A673 (cell line): ENCODE data around the gene UTRN. TPM values are rescaled to one million over a fixed set of nuclear protein-coding genes. Genes with fewer than 3 reads are reported as not detected.

Experiments
- BruUV-seq: library from RNA; stranded (reverse); fragments of 400-500 nt; replicated peaks from 2 replicates; lab custom pipeline; 2021; lab: Mats Ljungman, UMichigan
- CTCF ChIA-PET: fragments of 300-600 bp; sonication (Branson Sonifier 250); formaldehyde crosslinking; loops from one replicate; lab custom pipeline; 2022; ENCODE audit warnings: antibody characterized with exemption; lab: Charles Lee
- POLR2A ChIA-PET: fragments of 300-600 bp; sonication (Branson Sonifier 250); formaldehyde crosslinking; loops from one replicate; lab custom pipeline; 2022; ENCODE audit warnings: antibody characterized with exemption; ENCODE audit not compliant: low non-redundant PET; lab: Charles Lee
- DNase-seq: peaks from one replicate; pipeline ENCODE4 v3.0.0-alpha.2; 2015; ENCODE audit warnings: low spot score
- H3K27ac ChIP-seq: fragments of 200-600 bp; sonication (generic); 2 replicates; pipeline ENCODE4 v1.5.1; 2016; ENCODE audit warnings: mixed run types, low read depth, mild to moderate bottlenecking, mixed read lengths, antibody characterized with exemption, low read length; ENCODE audit not compliant: poor library complexity, severe bottlenecking
- H3K27me3 ChIP-seq: fragments of 200-600 bp; sonication (generic); replicated peaks from 2 replicates; pipeline ENCODE4 v1.6.1; 2017; ENCODE audit warnings: mixed run types, low read depth, mild to moderate bottlenecking, mixed read lengths, antibody characterized with exemption, low read length; ENCODE audit not compliant: insufficient read depth, poor library complexity
- H3K36me3 ChIP-seq: fragments of 200-600 bp; sonication (generic); 2 replicates; pipeline ENCODE4 v1.6.1; 2016; ENCODE audit warnings: mixed run types, mild to moderate bottlenecking, mixed read lengths, antibody characterized with exemption, low read length; ENCODE audit not compliant: insufficient read depth, poor library complexity, severe bottlenecking
- H3K4me1 ChIP-seq: fragments of 200-600 bp; sonication (generic); 2 replicates; pipeline ENCODE4 v1.6.1; 2017; ENCODE audit warnings: mixed run types, mild to moderate bottlenecking, mixed read lengths, antibody characterized with exemption, low read length; ENCODE audit not compliant: insufficient read depth, poor library complexity, severe bottlenecking
- H3K4me3 ChIP-seq: fragments of 200-600 bp; sonication (generic); 2 replicates; pipeline ENCODE4 v1.5.1; 2016; ENCODE audit warnings: low read depth, mixed run types, mild to moderate bottlenecking, mixed read lengths, low read length; ENCODE audit not compliant: poor library complexity, severe bottlenecking
- H3K9me3 ChIP-seq: fragments of 200-600 bp; sonication (generic); 2 replicates; pipeline ENCODE4 v1.6.1; 2016; ENCODE audit warnings: mixed run types, low read depth, mild to moderate bottlenecking, mixed read lengths, antibody characterized with exemption, low read length; ENCODE audit not compliant: poor library complexity, severe bottlenecking
- EZH2 ChIP-seq: fragments of 200-600 bp; sonication (generic); IDR thresholded peaks from 2 replicates; pipeline ENCODE4 v1.6.1; 2017; ENCODE audit warnings: borderline replicate concordance, low read depth, mild to moderate bottlenecking, mixed read lengths, antibody characterized with exemption, low read length; ENCODE audit not compliant: poor library complexity, severe bottlenecking
- intact Hi-C: fragments of 100-400 bp; cut with micrococcal nuclease; formaldehyde crosslinking; loops from one replicate; pipeline ENCODE4 v1.10.0; 2022; ENCODE audit not compliant: unreplicated experiment
- total RNA-seq: library from RNA; stranded (reverse); gene quantifications from 2 replicates; pipeline ENCODE4 v1.2.3, GENCODE V29; 2021
- TF ChIP-seq, protein P1 (sequence below): fragments of 300-800, 200-600 bp; sonication (generic); conservative IDR thresholded peaks from 2 replicates; pipeline ENCODE4 v1.5.1; 2017; ENCODE audit warnings: low read depth, mild to moderate bottlenecking, antibody characterized with exemption, low read length, moderate library complexity, mixed read lengths

Gene UTRN
- total RNA-seq, 1 experiment from 2014 or later = 75.2 TPM

DNA sequence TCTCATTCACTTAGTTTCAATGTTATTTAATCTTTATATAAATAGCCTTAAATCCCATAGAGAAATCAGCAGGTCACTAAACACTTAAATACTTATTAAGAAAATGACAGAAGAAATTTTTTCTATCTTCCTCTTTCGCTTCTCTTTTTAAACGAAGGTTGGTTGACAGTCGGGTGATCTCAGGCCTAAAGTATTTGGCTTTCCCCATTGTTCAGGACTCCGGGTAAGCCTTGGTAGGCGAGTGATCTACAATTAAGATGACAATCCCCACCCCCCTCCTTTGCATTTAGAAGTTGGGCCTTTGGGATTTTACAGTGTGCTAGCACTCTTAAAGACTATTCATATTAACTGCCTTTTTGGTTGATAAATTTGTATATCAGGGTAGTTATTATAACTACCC lies 19.7 kb upstream of the UTRN start:
- Histone ChIP-seq H3K9me3 (peaks cover under 1% of the 10 kb centered on the region), H3K27me3 (no peaks in the 10 kb centered on the region), H3K4me1 (peaks cover 21% of the 10 kb centered on the region), H3K36me3 (no peaks in the 10 kb centered on the region), H3K27ac (peak overlapping the region; percentile 63), H3K4me3 (peak overlapping the region; percentile 16)
- ChIA-PET POLR2A (no interaction called here), CTCF (no interaction called here)
- TF ChIP-seq, protein P1, sequence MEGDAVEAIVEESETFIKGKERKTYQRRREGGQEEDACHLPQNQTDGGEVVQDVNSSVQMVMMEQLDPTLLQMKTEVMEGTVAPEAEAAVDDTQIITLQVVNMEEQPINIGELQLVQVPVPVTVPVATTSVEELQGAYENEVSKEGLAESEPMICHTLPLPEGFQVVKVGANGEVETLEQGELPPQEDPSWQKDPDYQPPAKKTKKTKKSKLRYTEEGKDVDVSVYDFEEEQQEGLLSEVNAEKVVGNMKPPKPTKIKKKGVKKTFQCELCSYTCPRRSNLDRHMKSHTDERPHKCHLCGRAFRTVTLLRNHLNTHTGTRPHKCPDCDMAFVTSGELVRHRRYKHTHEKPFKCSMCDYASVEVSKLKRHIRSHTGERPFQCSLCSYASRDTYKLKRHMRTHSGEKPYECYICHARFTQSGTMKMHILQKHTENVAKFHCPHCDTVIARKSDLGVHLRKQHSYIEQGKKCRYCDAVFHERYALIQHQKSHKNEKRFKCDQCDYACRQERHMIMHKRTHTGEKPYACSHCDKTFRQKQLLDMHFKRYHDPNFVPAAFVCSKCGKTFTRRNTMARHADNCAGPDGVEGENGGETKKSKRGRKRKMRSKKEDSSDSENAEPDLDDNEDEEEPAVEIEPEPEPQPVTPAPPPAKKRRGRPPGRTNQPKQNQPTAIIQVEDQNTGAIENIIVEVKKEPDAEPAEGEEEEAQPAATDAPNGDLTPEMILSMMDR = no peak
- no peak for TF ChIP-seq EZH2
- intact Hi-C loops = no loop called here
- peak; percentile 90 for DNase-seq
- BruUV-seq = no TSS peak

DNA sequence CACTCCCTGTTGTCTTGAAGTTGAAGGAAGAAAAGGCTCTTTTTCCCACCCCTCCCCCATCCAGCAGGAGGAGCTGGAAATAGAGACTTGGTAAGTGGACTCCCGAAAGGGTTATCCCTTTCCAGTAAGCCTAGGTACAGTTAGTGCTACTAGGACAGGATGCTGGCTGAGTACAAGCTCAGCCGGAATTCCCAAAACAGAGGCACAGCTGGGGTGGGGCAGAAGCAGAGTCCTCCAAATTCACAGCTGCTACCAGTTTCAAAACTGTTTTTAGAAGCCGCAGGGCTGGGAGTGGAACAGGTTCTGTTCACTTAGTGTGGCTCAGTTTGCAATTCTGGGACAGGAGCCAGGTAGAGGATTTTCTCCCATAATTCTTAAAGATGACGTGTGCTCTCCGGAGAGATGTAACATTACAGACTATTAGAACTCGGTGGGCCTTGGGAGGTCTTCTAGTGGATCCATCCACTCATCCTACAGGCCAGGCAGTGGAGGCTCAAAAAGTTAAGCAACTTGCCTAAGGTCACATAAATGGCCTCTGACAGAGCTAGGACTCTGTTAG lies 19.0 kb upstream of the UTRN start:
- CTCF ChIA-PET = no interaction called here
- intact Hi-C loops = no loop called here
- peak; percentile 80 for DNase-seq
- Histone ChIP-seq H3K4me3 (peak overlapping the region; percentile 16), H3K36me3 (no peaks in the 10 kb centered on the region), H3K9me3 (peaks cover 9% of the 10 kb centered on the region), H3K27me3 (no peaks in the 10 kb centered on the region), H3K4me1 (peaks cover 21% of the 10 kb centered on the region), H3K27ac (peak overlapping the region; percentile 63)
- POLR2A ChIA-PET = no interaction called here
- TF ChIP-seq, protein P1 = no peak
- no peak for TF ChIP-seq EZH2
- no TSS peak for BruUV-seq

DNA sequence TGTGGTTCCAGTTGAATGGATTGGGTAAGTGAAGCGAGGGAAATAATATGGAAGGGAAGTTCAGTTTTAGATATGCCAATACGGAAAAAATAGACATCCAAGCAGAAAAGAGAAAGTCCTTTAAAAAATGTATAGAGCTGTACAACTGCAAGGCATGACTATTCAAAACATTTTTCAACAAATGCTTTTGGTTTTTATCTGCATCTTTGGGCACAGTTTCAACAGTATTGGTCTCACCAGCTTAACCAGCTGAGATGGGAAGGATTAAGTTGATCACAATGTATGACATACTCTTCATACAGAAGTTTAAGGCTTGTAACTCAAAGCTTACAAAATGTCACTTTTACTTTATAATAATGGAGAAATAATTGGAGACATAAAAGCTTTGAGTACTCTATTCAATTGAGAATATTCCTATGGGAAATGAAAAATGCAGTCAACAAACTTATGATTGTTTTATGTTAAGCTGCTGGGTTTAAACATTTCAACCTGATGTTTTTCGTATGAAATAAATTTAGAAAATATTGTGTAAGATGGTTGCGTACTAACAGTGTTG lies 16.3 kb upstream of the UTRN start:
- CTCF ChIA-PET = interaction anchor here (0.5 kb wide), 1 partner anchor 166 kb away, joined by 3 read pairs; no protein-coding TSS in a partner anchor
- intact Hi-C loops = no loop called here
- POLR2A ChIA-PET = interaction anchor here (0.7 kb wide), 1 partner anchor 112 kb away, joined by 4 read pairs; no protein-coding TSS in a partner anchor
- no peaks in the 10 kb centered on the region for H3K36me3 ChIP-seq
- no peak overlapping the region for H3K4me3 ChIP-seq
- H3K9me3 ChIP-seq = peaks cover 10% of the 10 kb centered on the region
- H3K4me1 ChIP-seq = peaks cover 21% of the 10 kb centered on the region
- peak overlapping the region; percentile 5 for H3K27ac ChIP-seq
- no peaks in the 10 kb centered on the region for H3K27me3 ChIP-seq
- TF ChIP-seq, protein P1 = no peak
- TF ChIP-seq EZH2 = no peak
- no TSS peak for BruUV-seq
- DNase-seq = no peak
